HG02623 (cell line): Measurements from ENCODE around the gene ZNF283.
"Not testable (repeated sequence)": the region's sequence is repeated elsewhere in the genome, so short reads cannot be mapped to it uniquely, and the experiment has no call there.

Experiments
- ATAC-seq: cut with Tn5 transposase; IDR thresholded peaks from one replicate; pipeline ENCODE4 v1.9.1; 2021; ENCODE audit warnings: moderate library complexity; ENCODE audit not compliant: unreplicated experiment

The ZNF283 gene

GRCh38 chr19:43799502-43800142, 27.5 kb upstream of the ZNF283 start:
- ATAC-seq = no peak

- ATAC-seq = no peak
Observed at GRCh38 chr19:43802216-43802951, 24.7 kb upstream of the ZNF283 start, which contains the start of gene LYPD5. LYPD5 (minus strand) TSS chr19:43802447; CDS start chr19:43802380, 67 bp downstream.

DNA sequence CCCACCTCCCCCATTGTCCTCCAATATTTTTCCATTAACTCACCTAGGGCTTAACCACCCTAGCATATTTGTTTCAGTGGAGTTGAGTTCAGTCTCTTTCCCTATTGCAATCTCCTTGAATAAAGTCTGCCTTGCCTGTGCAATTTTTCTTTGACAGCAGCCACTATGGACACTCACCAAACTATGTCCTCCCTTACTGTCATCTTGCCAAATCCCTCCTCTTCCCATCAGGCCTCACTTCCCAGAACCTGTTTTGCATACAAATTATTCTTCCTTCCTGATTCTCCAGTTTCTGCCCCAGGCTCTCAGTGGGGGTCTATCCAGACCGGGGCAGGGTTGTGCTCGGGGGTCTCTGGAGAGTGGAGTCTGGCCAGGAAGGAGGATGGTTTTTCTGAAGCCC, 22.7 kb upstream of the ZNF283 start:
- no peak for ATAC-seq

DNA sequence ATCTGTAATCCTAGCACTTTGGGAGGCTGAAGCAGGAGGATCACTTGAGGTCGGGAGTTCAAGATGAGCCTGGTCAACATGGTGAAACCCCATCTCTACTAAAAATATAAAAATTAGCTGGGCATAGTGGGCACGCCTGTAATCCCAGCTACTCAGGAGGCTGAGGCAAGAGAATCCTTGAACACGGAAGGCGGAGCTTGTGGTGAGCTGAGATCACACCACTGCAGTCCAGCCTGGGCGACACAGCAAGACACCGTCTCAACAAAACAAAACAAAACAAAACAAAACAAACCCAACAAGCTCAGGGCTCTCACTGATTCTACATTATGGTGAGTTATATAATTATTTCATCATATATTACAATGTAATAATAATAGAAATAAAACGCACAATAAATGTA, 20.7 kb upstream of the ZNF283 start:
- ATAC-seq = not testable (repeated sequence)

DNA sequence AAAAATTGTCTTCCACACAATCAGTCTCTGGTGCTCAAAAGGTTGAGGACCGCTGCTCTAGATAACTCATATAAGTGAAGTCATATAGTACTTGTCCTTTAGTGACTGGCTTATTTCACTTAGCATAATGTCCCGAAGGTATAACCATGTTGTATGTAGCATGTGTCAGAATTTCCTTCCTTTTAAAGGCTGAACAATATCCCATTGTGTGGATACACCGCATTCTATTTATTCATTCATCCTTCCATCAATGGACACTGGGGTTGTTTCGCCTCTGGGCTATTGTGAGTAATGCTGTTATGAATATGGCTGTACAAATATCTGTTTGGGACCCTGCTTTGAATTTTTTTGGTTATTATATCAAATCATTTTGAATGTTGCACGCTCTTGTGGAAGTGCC, 20.3 kb upstream of the ZNF283 start:
- no peak for ATAC-seq

GRCh38 chr19:43807651-43808050, 19.5 kb upstream of the ZNF283 start:
- ATAC-seq = no peak

DNA sequence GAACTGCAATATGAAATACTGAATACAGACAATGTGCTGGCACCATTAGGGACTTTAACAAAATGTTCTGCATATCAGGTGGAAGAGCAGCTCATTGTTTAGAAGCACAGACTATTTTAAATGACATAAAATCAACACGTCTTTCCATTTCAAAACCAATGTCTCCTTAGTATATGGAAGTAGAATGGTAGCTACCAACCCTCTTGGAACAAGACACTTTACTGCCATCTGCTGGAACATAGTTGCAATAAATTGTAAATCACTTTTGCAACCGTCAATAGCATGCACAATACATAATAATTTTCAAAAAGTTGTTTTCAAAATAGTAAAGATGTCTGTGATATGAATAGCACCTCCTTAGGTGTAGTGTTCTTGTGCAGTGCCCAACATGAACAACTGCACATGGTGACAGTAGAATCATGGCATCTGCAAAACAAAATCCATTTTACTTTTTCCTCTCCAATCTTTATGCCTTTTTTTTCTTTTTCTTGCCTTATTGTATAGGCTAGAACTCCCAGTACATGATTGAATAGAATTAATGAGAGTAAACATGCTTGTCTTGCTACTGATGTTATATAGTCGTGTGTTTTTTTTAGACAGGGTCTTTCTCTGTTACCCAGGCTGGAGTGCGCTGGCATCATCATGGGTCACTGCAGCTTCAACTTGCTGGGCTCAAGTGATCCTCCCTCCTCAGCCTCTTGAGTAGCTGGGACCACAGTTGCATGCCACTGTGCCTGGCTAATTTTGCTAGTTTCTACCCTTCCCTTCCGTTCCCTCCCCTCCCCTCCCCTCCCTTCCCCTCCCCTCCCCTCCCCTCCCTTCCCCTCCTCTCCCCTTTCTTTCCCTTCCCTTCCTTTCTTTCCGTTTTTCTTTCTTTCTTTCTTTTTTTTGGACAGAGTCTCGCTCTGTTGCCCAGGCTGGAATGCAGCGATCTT, 17.1 kb upstream of the ZNF283 start:
- ATAC-seq = no peak

- no peak for ATAC-seq
Observed at GRCh38 chr19:43811837-43812236, 15.3 kb upstream of the ZNF283 start.

GRCh38 chr19:43812259-43812658, 14.9 kb upstream of the ZNF283 start:
- ATAC-seq = no peak

DNA sequence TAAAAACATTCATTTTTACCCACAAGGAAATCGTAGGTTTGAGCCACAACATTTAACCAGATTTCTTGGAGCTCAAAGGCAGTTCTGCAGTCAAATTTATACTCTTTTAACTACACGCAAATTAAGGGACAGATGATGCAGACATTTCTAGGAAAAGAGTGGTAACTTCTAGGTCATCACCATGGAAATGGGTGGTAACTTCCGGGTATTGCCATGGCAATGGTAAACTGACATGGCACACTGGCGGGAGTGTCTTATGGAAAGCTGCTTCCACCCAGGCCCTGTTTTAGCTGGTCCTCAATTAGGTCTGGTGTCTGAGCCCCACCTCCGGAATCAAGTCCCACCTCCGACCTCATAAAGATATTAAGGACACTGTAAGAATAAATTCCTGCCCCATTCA, 14.4 kb upstream of the ZNF283 start:
- ATAC-seq = no peak

DNA sequence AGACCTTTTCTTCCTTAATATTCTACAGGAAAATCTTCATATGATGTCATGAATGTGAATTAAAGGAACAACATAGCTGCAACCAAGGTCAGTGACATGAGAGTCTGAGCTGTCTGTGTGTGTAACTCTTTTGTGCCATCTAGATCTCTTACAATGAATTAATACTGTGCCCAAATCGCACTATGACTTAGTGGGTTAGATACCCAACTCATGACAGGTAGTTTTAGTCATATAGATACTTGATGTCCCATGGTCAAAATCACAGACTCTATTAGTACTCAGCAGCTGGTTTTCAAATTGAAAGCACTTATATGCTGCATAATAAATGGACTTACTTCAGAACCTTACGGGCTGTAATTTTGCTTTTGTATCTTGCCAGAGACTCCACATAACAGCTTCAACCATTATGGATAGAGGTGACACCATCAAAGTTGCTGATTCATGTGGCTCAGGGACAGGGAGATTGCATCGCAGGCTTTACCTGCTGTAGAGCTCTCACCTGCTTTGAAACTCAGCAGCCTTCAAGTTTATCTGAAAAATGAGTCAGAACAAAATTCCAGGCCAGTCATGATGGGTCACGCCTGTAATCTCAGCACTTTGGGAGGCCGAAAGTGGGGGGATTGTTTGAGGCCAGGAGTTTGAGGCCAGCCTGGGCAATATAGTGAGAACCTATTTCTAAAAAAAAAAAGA, 12.3 kb upstream of the ZNF283 start:
- ATAC-seq = no peak

- ATAC-seq = not testable (repeated sequence)
Observed at GRCh38 chr19:43817454-43817853, 9.7 kb upstream of the ZNF283 start.

- no peak for ATAC-seq
Observed at GRCh38 chr19:43818500-43818899, 8.6 kb upstream of the ZNF283 start.

GRCh38 chr19:43820098-43820883, 6.8 kb upstream of the ZNF283 start:
- no peak for ATAC-seq

GRCh38 chr19:43820884-43821215, 6.3 kb upstream of the ZNF283 start:
- ATAC-seq = no peak

DNA sequence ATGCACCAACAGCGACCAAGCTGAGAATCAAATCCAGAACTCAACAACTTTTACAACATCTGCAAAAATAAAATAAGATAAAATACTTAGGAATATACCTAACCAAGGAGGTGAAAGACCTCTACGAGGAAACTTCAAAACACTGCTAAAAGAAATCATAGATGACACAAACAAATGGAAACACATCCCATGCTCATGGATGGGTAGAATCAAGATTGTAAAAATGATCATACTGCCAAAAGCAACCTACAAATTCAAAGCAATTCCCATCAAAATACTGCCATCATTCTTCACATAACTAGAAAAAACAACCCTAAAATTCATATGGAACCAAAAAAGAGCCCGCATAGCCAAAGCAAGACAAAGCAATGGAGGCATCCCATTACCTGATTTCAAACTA, 3.3 kb upstream of the ZNF283 start:
- not testable (repeated sequence) for ATAC-seq

DNA sequence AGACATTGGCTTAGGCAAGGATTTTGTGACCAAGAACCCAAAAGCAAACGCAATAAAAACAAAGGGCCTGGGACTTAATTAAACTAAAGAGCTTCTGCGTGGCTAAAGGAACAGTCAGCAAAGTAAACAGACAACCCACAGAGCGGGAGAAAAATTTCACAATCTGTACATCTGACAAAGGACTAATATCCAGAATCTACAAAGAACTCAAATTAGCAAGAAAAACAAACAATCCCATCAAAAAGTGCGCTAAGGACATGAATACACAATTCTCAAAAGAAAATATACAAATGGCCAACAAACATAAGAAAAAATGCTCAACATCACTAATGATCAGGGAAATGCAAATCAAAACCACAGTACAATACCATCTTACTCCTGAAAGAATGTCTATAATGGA, 2.5 kb upstream of the ZNF283 start:
- not testable (repeated sequence) for ATAC-seq

DNA sequence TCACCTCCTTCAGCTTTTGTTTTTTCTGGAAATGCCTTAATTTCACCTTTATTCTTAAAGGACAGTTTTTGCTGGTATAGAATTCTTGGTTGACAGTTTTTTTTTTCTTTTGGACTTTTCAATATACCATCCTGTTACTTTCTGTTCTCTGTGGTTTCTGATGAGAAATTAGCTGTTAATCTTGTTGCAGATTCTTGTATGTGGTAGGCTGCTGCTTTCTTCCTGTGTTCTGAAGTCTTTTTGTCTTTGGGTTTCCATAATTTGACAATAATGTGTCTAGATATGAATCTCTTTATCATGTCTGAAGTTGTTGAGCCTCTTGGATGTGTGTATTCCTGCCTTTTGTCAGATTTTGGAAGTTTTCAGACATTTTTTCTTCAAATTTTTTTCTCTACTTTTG, 12.0 kb downstream of the ZNF283 start:
- no peak for ATAC-seq

DNA sequence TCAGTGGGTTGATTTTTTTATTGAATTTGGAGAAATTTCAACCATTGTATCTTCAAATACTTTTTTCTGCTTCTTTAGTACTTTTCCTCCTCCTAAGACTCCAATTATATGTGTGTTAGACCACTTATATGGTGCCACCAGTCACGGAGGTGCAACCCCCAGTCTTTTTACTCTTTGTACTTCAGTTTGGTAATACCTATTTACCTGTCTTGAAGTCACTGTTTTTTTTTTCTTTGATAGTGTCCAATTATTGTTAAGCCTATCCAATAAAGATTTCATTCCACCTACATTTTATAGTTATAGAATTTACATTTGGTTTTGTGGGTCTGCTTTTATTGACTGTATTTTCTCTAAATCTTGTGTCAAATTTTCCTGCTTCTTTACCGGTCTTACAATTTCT, 14.9 kb downstream of the ZNF283 start:
- no peak for ATAC-seq

- no peak for ATAC-seq
Observed at GRCh38 chr19:43847246-43847645, 20.1 kb downstream of the ZNF283 start.
